Endothelial cell of umbilical vein (primary cell): ENCODE data around the gene ETFRF1. TPM values are rescaled to one million over a fixed set of nuclear protein-coding genes. Genes with fewer than 3 reads are reported as not detected.

Experiments used
- Bru-seq: library from RNA; stranded (reverse); fragments of 400-500 nt; gene quantifications from one replicate; lab custom pipeline; 2021; lab: Mats Ljungman, UMichigan
- BruChase-seq, 2 experiments: library from RNA; stranded (reverse); fragments of 400-500 nt; gene quantifications; one replicate each; lab custom pipeline; 2021; lab: Mats Ljungman, UMichigan
- BruUV-seq: library from RNA; stranded (reverse); fragments of 400-500 nt; replicated peaks from 2 replicates; lab custom pipeline; 2021; lab: Mats Ljungman, UMichigan
- CTCF ChIA-PET: fragments of 300-600, 350-600 bp; sonication (Branson Sonifier 250); formaldehyde crosslinking; loops from one replicate; lab custom pipeline; 2021; ENCODE audit warnings: antibody characterized with exemption, inconsistent platforms; lab: Charles Lee
- POLR2A ChIA-PET: fragments of 300-600, 350-600 bp; sonication (Branson Sonifier 250); formaldehyde crosslinking; loops from one replicate; lab custom pipeline; 2021; ENCODE audit warnings: antibody characterized with exemption, inconsistent platforms; lab: Charles Lee
- DNase-seq: peaks from one replicate; pipeline ENCODE4 v3.0.0-alpha.2; 2011; ENCODE audit warnings: low read depth, low spot score
- FAIRE-seq: peaks from 2 replicates; lab custom pipeline; 2011; peaks lifted over from hg19 to GRCh38; lab: Jason Lieb, UNC
- H2AFZ ChIP-seq: 2 replicates; pipeline ENCODE4 v1.6.0; 2012; ENCODE audit warnings: low read depth, low read length, control low read depth, inconsistent platforms
- H3K27ac ChIP-seq: 2 replicates; pipeline ENCODE4 v1.5.1; 2011; ENCODE audit warnings: low read depth, mild to moderate bottlenecking, control low read depth, low read length, moderate library complexity; ENCODE audit not compliant: insufficient read depth
- H3K27me3 ChIP-seq, 2 experiments: 2 replicates each; pipeline versions ENCODE4 v1.6.0 to v1.6.1; 2011; ENCODE audit warnings: low read length in 2 of 2, mixed read lengths in 1 of 2; ENCODE audit not compliant: control insufficient read depth in 2 of 2, insufficient read depth in 2 of 2
- H3K36me3 ChIP-seq, 2 experiments: 2 replicates in 1 of 2; 3 replicates in 1 of 2; pipeline ENCODE4 v1.5.1; 2011; ENCODE audit warnings: low read length in 2 of 2, mild to moderate bottlenecking in 1 of 2, moderate library complexity in 1 of 2; ENCODE audit not compliant: control insufficient read depth in 2 of 2, insufficient read depth in 2 of 2; ENCODE audit errors: extremely low read depth in 1 of 2
- H3K4me1 ChIP-seq: 3 replicates; pipeline ENCODE4 v1.5.1; 2011; ENCODE audit warnings: mild to moderate bottlenecking, low read length; ENCODE audit not compliant: control insufficient read depth, insufficient read depth; ENCODE audit errors: extremely low read depth
- H3K4me2 ChIP-seq: 2 replicates; pipeline ENCODE4 v1.6.1; 2011; ENCODE audit warnings: low read length, control low read depth, mixed read lengths; ENCODE audit not compliant: insufficient read depth
- H3K4me3 ChIP-seq, 3 experiments: fragments of 200-600 bp in 1 of 3; sonication (generic), shearing (Covaris generic) in 1 of 3; replicated peaks in 1 of 3; 2 replicates each; pipeline ENCODE4 v1.5.1; 2011 to 2016; ENCODE audit warnings: control low read depth in 3 of 3, low read length in 3 of 3, mild to moderate bottlenecking in 2 of 3, inconsistent platforms in 1 of 3, low read depth in 1 of 3, moderate library complexity in 1 of 3; ENCODE audit not compliant: insufficient read depth in 1 of 3
- H3K79me2 ChIP-seq: 2 replicates; pipeline ENCODE4 v1.6.0; 2012; ENCODE audit warnings: low read length, inconsistent platforms; ENCODE audit not compliant: control insufficient read depth, insufficient read depth
- H3K9ac ChIP-seq: replicated peaks from 2 replicates; pipeline ENCODE3; 2011; ENCODE audit warnings: low read length, control low read depth; ENCODE audit not compliant: insufficient read depth; ENCODE audit errors: extremely low read depth
- H3K9me1 ChIP-seq: replicated peaks from 3 replicates; pipeline ENCODE4 v1.6.0; 2011; ENCODE audit warnings: mild to moderate bottlenecking, low read length; ENCODE audit not compliant: control insufficient read depth, insufficient read depth; ENCODE audit errors: extremely low read depth
- H3K9me3 ChIP-seq: replicated peaks from 2 replicates; pipeline ENCODE4 v1.5.1; 2012; ENCODE audit warnings: low read length, inconsistent platforms; ENCODE audit not compliant: control insufficient read depth, insufficient read depth
- H4K20me1 ChIP-seq: replicated peaks from 2 replicates; pipeline ENCODE3; 2011; ENCODE audit warnings: mild to moderate bottlenecking, low read length; ENCODE audit not compliant: control insufficient read depth, insufficient read depth; ENCODE audit errors: extremely low read depth
- GATA2 ChIP-seq: IDR thresholded peaks from 2 replicates; pipeline ENCODE4 v1.7.0; 2011; ENCODE audit warnings: low read depth, mild to moderate bottlenecking, moderate library complexity, mixed read lengths, low read length; ENCODE audit not compliant: insufficient read length, insufficient read depth
- POLR2A ChIP-seq: IDR thresholded peaks from 2 replicates; pipeline ENCODE4 v1.6.1; 2012; ENCODE audit warnings: low read depth, mild to moderate bottlenecking, control low read depth, low read length
- POLR2AphosphoS5 ChIP-seq: IDR thresholded peaks from 2 replicates; pipeline ENCODE4 v1.6.1; 2012; ENCODE audit warnings: low read depth, mild to moderate bottlenecking, control low read depth, low read length, moderate library complexity; ENCODE audit not compliant: insufficient read depth
- dilution Hi-C: fragments of 300-500 bp; cut with MboI; formaldehyde crosslinking; loops from one replicate; pipeline ENCODE4 v1.15.0; 2019; ENCODE audit warnings: low sequenced_read_pairs; ENCODE audit not compliant: extremely low pct_ligation_motif_present
- intact Hi-C: fragments of 100-400 bp; cut with micrococcal nuclease; formaldehyde crosslinking; loops from one replicate; pipeline ENCODE4 v1.10.0; 2022
- long read RNA-seq: library from polyadenylated mRNA; stranded (forward); transcript quantifications from one replicate; pipeline ENCODE4 v2.0.0, GENCODE V29; 2021
- polyA minus RNA-seq, 3 experiments: library from RNA; depleted of rRNA, polyadenylated mRNA; stranded (reverse); fragments of >200 nt; gene quantifications; 1 replicate in 1 of 3; 2 replicates in 2 of 3; pipeline ENCODE4 v1.2.3, GENCODE V29; 2011
- polyA plus RNA-seq, 4 experiments: library from polyadenylated mRNA; depleted of rRNA in 3 of 4; stranded (reverse) in 3 of 4; unstranded in 1 of 4; fragments of >200 nt; gene quantifications; 2 replicates each; pipeline versions ENCODE4 v1.2.1 to v1.2.3, GENCODE V29; 2011 to 2012; ENCODE audit warnings: missing spikeins in 1 of 4
- total RNA-seq: library from RNA; stranded (reverse); gene quantifications from 2 replicates; pipeline ENCODE4 v1.2.3, GENCODE V29; 2021
- TF ChIP-seq, protein P1 (sequence below): IDR thresholded peaks from 2 replicates; pipeline ENCODE4 v1.6.1; 2011; ENCODE audit not compliant: insufficient read depth, insufficient read length
- TF ChIP-seq, protein P2 (sequence below), 2 donors: IDR thresholded peaks; 1 replicate in 1 of 2; 2 replicates in 1 of 2; pipeline ENCODE4 v1.5.1; 2011; ENCODE audit warnings: low read length in 2 of 2, mild to moderate bottlenecking in 2 of 2, moderate library complexity in 2 of 2, control low read depth in 1 of 2, inconsistent platforms in 1 of 2, low read depth in 1 of 2; ENCODE audit not compliant: insufficient read depth in 1 of 2; ENCODE audit errors: extremely low read depth in 1 of 2

Gene ETFRF1, protein sequence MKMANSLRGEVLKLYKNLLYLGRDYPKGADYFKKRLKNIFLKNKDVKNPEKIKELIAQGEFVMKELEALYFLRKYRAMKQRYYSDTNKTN
- 8.1 and 10.6 TPM in 2 replicates for total RNA-seq
- 4.2 and 6.9 TPM in 2 replicates for polyA plus RNA-seq
- polyA plus RNA-seq (2011; cell fraction: cytosol; rRNA removed) = 11.7 and 13.8 TPM in 2 replicates
- polyA plus RNA-seq (2011; cell fraction: nucleus; rRNA removed) = 6.6 and 7.3 TPM in 2 replicates
- polyA plus RNA-seq (2012) = 6.7 and 14.0 TPM in 2 replicates
- polyA minus RNA-seq = 1.5 and 3.2 TPM in 2 replicates
- 5.5 TPM for polyA minus RNA-seq (2011; cell fraction: cytosol; rRNA and poly(A)+ RNA removed)
- polyA minus RNA-seq (2011; cell fraction: nucleus; rRNA and poly(A)+ RNA removed) = 6.7 and 12.9 TPM in 2 replicates
- percentile 62 among the genes with signal in this experiment for Bru-seq, nascent RNA
- BruChase-seq, experiment 1, labeled RNA remaining after a 6-hour chase = percentile 57 among the genes with signal in this experiment
- percentile 47 among the genes with signal in this experiment for BruChase-seq, experiment 2, labeled RNA remaining after a 2-hour chase
- long read RNA-seq, transcript ETFRF1-211 (3 exons, 1,259 nt) = minor isoform, 7 of 46 reads
- long read RNA-seq, transcript ETFRF1-201 (3 exons, 1,134 nt) = major isoform, 16 of 46 reads
- long read RNA-seq, partial matches to known transcripts = 0 of 46 reads
- long read RNA-seq, other reads (novel, unspliced or antisense) = 21 of 46 reads

DNA sequence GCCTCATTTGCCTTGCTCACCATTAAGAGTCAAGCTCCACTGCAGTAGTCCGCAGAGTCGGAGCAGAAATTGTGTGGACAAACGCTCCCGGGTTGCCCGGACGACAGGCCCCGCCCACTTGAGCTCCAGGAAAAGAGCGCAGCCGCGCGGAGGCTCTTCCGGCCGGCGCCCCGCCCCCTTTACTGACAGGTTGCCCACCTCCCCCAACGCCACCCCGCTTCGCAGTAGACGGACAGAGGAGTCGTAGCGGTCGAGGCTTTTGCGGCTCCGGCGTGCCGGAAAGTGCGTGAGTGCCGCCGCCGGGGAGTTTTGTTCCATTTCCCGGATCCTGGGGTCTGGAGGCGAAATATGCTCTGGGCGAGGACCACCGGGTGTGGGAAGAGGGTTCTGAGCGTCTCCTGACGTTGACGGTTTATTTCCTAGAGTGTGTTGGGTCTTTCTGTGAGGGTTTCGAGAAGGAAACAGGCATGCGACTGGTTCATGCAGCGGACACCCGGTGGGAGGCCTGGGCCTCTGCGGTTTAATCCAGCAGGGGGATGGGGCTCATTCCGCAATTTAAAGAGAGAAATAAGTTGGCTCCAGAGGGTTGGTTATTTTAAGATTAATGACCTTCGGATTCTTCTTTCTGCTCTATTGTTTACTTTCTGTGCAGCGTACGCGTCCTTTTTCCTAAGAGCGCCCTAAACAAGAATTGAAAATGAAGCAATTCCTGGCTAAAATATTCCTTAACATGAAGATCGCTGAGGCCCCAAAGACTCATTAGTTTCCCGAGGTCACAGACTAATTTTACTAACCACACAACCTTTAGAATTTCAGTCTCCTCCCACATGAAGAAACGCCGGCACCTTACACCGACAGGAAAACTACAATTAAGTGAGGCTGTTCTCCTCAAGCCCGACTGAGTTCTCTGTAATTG, at the start of gene ETFRF1, which contains the start of gene DNAI7:
TSS of gene ETFRF1 (plus strand) at position 182 of the 916 bp plus-strand sequence. CDS start 8,720 bp downstream, outside the sequence.
TSS of gene DNAI7 (minus strand) at position 105 of the 916 bp plus-strand sequence. CDS start at position 23, 82 bp downstream.
- CTCF ChIA-PET = interaction anchor here (0.6 to 1.6 kb wide), 5 partner anchors 9 to 204 kb away, joined by 3 to 5 read pairs (median 4); no protein-coding TSS in a partner anchor
- dilution Hi-C loops = no loop called here
- H4K20me1 ChIP-seq = no peaks in the 10 kb centered on the region
- no peaks in the 10 kb centered on the region for H3K9me3 ChIP-seq
- H3K27me3 ChIP-seq = no peaks in the 10 kb centered on the region
- peak within 1 kb of the TSS; percentile 99 for H3K4me2 ChIP-seq
- peak within 1 kb of the TSS; percentile 44 to 98 (median 97) for H3K4me3 ChIP-seq
- TF ChIP-seq, protein P1, sequence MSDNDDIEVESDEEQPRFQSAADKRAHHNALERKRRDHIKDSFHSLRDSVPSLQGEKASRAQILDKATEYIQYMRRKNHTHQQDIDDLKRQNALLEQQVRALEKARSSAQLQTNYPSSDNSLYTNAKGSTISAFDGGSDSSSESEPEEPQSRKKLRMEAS = no peak
- TF ChIP-seq POLR2A (peak; percentile 89), GATA2 (no peak), POLR2AphosphoS5 (peak; percentile 74)
- TF ChIP-seq, protein P2, sequence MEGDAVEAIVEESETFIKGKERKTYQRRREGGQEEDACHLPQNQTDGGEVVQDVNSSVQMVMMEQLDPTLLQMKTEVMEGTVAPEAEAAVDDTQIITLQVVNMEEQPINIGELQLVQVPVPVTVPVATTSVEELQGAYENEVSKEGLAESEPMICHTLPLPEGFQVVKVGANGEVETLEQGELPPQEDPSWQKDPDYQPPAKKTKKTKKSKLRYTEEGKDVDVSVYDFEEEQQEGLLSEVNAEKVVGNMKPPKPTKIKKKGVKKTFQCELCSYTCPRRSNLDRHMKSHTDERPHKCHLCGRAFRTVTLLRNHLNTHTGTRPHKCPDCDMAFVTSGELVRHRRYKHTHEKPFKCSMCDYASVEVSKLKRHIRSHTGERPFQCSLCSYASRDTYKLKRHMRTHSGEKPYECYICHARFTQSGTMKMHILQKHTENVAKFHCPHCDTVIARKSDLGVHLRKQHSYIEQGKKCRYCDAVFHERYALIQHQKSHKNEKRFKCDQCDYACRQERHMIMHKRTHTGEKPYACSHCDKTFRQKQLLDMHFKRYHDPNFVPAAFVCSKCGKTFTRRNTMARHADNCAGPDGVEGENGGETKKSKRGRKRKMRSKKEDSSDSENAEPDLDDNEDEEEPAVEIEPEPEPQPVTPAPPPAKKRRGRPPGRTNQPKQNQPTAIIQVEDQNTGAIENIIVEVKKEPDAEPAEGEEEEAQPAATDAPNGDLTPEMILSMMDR (IDR thresholded peaks at IDR 0.05; ENCODE audit: extremely low read depth in 1 of 2, insufficient read depth in 1 of 2, low read depth in 1 of 2, low read length in 2 of 2) = no peak
- intact Hi-C loops = loop anchor here (1.0 kb wide), 1 partner anchor 55 kb away; the partner anchor contains the start of gene KRAS
- H3K36me3 ChIP-seq = no peaks in the 10 kb centered on the region
- H3K4me1 ChIP-seq = peaks cover 13% of the 10 kb centered on the region
- H3K9ac ChIP-seq = peak within 1 kb of the TSS; percentile 98
- H3K9me1 ChIP-seq = no peaks in the 10 kb centered on the region
- H3K27ac ChIP-seq = peak within 1 kb of the TSS; percentile 90
- POLR2A ChIA-PET = interaction anchor here (0.6 kb wide), 1 partner anchor 9 kb away, joined by 3 read pairs; no protein-coding TSS in a partner anchor
- DNase-seq (peak; percentile 96), FAIRE-seq (peak; percentile 96)
- no peaks in the 10 kb centered on the region for H3K79me2 ChIP-seq
- BruUV-seq = TSS peak; percentile 80
- H2AFZ ChIP-seq = peak within 1 kb of the TSS; percentile 99
